HEK293 (cell line): ENCODE results near the gene STK10.

ENCODE experiments used
- CTCF ChIA-PET: fragments of 350-600 bp; formaldehyde crosslinking; extraction: SDS; loops from one replicate; lab custom pipeline; 2021; ENCODE audit warnings: antibody characterized with exemption; lab: Yijun Ruan, JAX
- POLR2A ChIA-PET: fragments of 300-600 bp; formaldehyde crosslinking; extraction: SDS; loops from one replicate; lab custom pipeline; 2020; ENCODE audit warnings: antibody characterized with exemption, inconsistent platforms; lab: Yijun Ruan, JAX
- H3K27ac ChIP-seq: fragments of 200-500 bp; sonication (Bioruptor generic); 2 replicates; pipeline ENCODE4 v1.5.1; 2014; ENCODE audit warnings: low read depth, low read length, control low read depth, inconsistent platforms; ENCODE audit errors: extremely low read depth
- H3K36me3 ChIP-seq, 2 experiments: fragments of 200-500 bp in 1 of 2; sonication (Bioruptor generic) in 1 of 2; 1 replicate in 1 of 2; 2 replicates in 1 of 2; pipeline ENCODE4 v1.5.1; 2014 to 2017; ENCODE audit warnings: inconsistent platforms in 2 of 2, low read length in 2 of 2; ENCODE audit not compliant: control insufficient read depth in 2 of 2, insufficient read depth in 1 of 2
- H3K4me1 ChIP-seq: fragments of 200-500 bp; sonication (Bioruptor generic); 2 replicates; pipeline ENCODE4 v1.5.1; 2014; ENCODE audit warnings: mild to moderate bottlenecking, low read length, inconsistent platforms; ENCODE audit not compliant: control insufficient read depth, insufficient read depth
- H3K4me3 ChIP-seq: 2 replicates; pipeline ENCODE4 v1.5.1; 2011; ENCODE audit warnings: low read depth, mild to moderate bottlenecking, control low read depth, low read length, moderate library complexity
- H3K9me3 ChIP-seq: fragments of 200-500 bp; sonication (Bioruptor generic); 2 replicates; pipeline ENCODE4 v1.5.1; 2014; ENCODE audit warnings: low read depth, low read length, inconsistent platforms; ENCODE audit not compliant: control insufficient read depth, insufficient read depth
- FEZF1 ChIP-seq: fragments of 450-650 bp; formaldehyde crosslinking; IDR thresholded peaks from 2 replicates; pipeline ENCODE4 v1.5.1; 2016; ENCODE audit warnings: missing biosample characterization, missing genetic modification characterization
- GLI2 ChIP-seq: fragments of 450-650 bp; formaldehyde crosslinking; IDR thresholded peaks from 2 replicates; pipeline ENCODE4; 2017; ENCODE audit warnings: missing biosample characterization, missing genetic modification characterization, low read depth, borderline replicate concordance
- GLI4 ChIP-seq: fragments of 450-650 bp; formaldehyde crosslinking; IDR thresholded peaks from 2 replicates; pipeline ENCODE4 v1.5.1; 2016; ENCODE audit warnings: missing biosample characterization, missing genetic modification characterization
- HOXC10 ChIP-seq: sonication (generic); formaldehyde crosslinking; IDR thresholded peaks from 2 replicates; pipeline ENCODE4 v1.8.1; 2023; ENCODE audit warnings: mild to moderate bottlenecking, missing genetic modification reagents
- MYNN ChIP-seq: fragments of 450-650 bp; formaldehyde crosslinking; IDR thresholded peaks from 2 replicates; pipeline ENCODE4 v1.5.1; 2016; ENCODE audit warnings: missing biosample characterization, missing genetic modification characterization, borderline replicate concordance
- MZF1 ChIP-seq: fragments of 450-650 bp; formaldehyde crosslinking; IDR thresholded peaks from 2 replicates; pipeline ENCODE4 v1.5.1; 2017; ENCODE audit warnings: missing biosample characterization, missing genetic modification characterization, borderline replicate concordance
- SETDB1 ChIP-seq: IDR thresholded peaks from one replicate; pipeline ENCODE4 v1.6.1; 2017; ENCODE audit warnings: mild to moderate bottlenecking, low read length, moderate library complexity, mixed read lengths; ENCODE audit not compliant: insufficient read length
- ZBTB1 ChIP-seq: fragments of 450-650 bp; formaldehyde crosslinking; IDR thresholded peaks from 2 replicates; pipeline ENCODE4 v1.5.1; 2016; ENCODE audit warnings: missing biosample characterization, missing genetic modification characterization
- ZNF121 ChIP-seq: fragments of 450-650 bp; formaldehyde crosslinking; IDR thresholded peaks from 2 replicates; pipeline ENCODE4 v1.5.1; 2016; ENCODE audit warnings: missing biosample characterization, missing genetic modification characterization
- ZNF138 ChIP-seq: fragments of 450-650 bp; formaldehyde crosslinking; IDR thresholded peaks from 2 replicates; pipeline ENCODE4 v1.5.1; 2016; ENCODE audit warnings: missing biosample characterization, missing genetic modification characterization, borderline replicate concordance
- ZNF23 ChIP-seq: fragments of 450-650 bp; formaldehyde crosslinking; IDR thresholded peaks from 2 replicates; pipeline ENCODE4 v1.5.1; 2016; ENCODE audit warnings: missing biosample characterization, missing genetic modification characterization, borderline replicate concordance
- ZNF391 ChIP-seq: fragments of 450-650 bp; formaldehyde crosslinking; IDR thresholded peaks from 2 replicates; pipeline ENCODE4 v1.5.1; 2016; ENCODE audit warnings: low read depth, missing biosample characterization, missing genetic modification characterization, borderline replicate concordance
- ZNF473 ChIP-seq: fragments of 450-650 bp; formaldehyde crosslinking; IDR thresholded peaks from 2 replicates; pipeline ENCODE4 v1.5.1; 2017; ENCODE audit warnings: missing biosample characterization, missing genetic modification characterization
- ZNF521 ChIP-seq: fragments of 450-650 bp; formaldehyde crosslinking; IDR thresholded peaks from 2 replicates; pipeline ENCODE4 v1.5.1; 2017; ENCODE audit warnings: missing biosample characterization, mild to moderate bottlenecking, missing genetic modification characterization
- ZNF549 ChIP-seq: fragments of 450-650 bp; IDR thresholded peaks from 2 replicates; pipeline ENCODE4 v1.5.1; 2018; ENCODE audit warnings: missing biosample characterization, missing genetic modification characterization, mild to moderate bottlenecking, inconsistent platforms, moderate library complexity
- ZNF785 ChIP-seq: fragments of 450-650 bp; formaldehyde crosslinking; IDR thresholded peaks from 2 replicates; pipeline ENCODE4 v1.5.1; 2016; ENCODE audit warnings: missing biosample characterization, missing genetic modification characterization
- ZNF791 ChIP-seq: fragments of 450-650 bp; formaldehyde crosslinking; IDR thresholded peaks from 2 replicates; pipeline ENCODE4 v1.5.1; 2016; ENCODE audit warnings: missing biosample characterization, missing genetic modification characterization
- ZSCAN23 ChIP-seq: fragments of 450-650 bp; formaldehyde crosslinking; IDR thresholded peaks from 2 replicates; pipeline ENCODE4 v1.5.1; 2016; ENCODE audit warnings: missing biosample characterization, missing genetic modification characterization
- TF ChIP-seq, protein P1 (sequence below): fragments of 450-650 bp; formaldehyde crosslinking; IDR thresholded peaks from 2 replicates; pipeline ENCODE4 v1.5.1; 2016; ENCODE audit warnings: missing biosample characterization, missing genetic modification characterization
- TF ChIP-seq, protein P2 (sequence below): fragments of 450-650 bp; formaldehyde crosslinking; IDR thresholded peaks from 2 replicates; pipeline ENCODE4 v1.5.1; 2016; ENCODE audit warnings: missing biosample characterization, missing genetic modification characterization, low read depth
- TF ChIP-seq, protein P3 (sequence below): fragments of 450-650 bp; formaldehyde crosslinking; IDR thresholded peaks from 2 replicates; pipeline ENCODE4 v1.5.1; 2016; ENCODE audit warnings: missing biosample characterization, missing genetic modification characterization

STK10 gene

DNA sequence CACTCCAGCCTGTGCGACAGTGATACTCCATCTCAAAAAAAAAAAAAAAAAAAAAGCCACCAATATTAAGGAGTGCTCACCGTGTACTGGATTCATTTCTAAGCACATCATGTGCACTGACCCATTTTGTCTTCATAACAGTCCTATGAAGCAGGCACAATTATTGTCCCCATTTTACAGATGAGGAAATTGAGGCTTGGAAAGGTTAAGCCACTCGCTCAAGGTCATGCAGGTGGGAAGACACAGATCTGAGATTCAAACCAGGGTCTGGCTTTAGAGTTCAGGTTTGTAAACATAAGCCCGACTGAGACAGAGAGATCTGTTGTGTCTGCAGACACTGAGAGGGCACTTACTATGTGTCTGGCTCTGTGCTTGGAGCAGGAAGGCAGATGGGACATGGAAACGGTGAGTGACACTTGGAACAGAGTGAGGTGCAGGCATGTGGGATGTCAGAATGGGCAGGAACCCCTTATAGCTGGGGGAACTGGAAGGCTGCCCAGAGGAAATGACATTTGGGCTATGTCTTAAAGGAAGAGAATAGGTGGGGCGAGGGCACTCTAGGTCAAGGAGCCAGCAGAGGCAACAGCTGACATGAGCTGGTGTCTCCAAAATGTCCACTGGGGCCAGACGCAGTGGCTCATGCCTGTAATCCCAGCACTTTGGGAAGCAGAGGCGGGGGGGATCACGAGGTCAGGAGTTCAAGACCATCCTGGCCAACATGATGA is 69.9 kb downstream of the STK10 start (continued):
- TF ChIP-seq, protein P1, sequence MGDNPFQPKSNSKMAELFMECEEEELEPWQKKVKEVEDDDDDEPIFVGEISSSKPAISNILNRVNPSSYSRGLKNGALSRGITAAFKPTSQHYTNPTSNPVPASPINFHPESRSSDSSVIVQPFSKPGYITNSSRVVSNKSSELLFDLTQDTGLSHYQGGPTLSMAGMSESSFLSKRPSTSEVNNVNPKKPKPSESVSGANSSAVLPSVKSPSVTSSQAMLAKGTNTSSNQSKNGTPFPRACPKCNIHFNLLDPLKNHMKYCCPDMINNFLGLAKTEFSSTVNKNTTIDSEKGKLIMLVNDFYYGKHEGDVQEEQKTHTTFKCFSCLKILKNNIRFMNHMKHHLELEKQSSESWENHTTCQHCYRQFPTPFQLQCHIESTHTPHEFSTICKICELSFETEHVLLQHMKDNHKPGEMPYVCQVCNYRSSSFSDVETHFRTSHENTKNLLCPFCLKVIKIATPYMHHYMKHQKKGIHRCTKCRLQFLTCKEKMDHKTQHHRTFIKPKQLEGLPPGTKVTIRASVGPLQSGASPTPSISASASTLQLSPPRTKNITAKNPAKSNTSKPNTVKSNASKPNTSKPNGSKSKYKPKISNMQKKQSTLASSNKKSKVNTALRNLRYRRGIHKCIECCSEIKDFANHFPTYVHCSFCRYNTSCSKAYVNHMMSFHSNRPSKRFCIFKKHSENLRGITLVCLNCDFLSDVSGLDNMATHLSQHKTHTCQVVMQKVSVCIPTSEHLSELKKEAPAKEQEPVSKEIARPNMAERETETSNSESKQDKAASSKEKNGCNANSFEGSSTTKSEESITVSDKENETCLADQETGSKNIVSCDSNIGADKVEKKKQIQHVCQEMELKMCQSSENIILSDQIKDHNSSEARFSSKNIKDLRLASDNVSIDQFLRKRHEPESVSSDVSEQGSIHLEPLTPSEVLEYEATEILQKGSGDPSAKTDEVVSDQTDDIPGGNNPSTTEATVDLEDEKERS (tag by site-specific recombination): no peak
- TF ChIP-seq SETDB1 (no peak), GLI4 (tag by site-specific recombination) (no peak), ZNF473 (tag by site-specific recombination) (no peak), ZNF785 (tag by site-specific recombination) (no peak), ZNF791 (no peak), ZNF23 (tag by site-specific recombination) (no peak)
- TF ChIP-seq, protein P2, sequence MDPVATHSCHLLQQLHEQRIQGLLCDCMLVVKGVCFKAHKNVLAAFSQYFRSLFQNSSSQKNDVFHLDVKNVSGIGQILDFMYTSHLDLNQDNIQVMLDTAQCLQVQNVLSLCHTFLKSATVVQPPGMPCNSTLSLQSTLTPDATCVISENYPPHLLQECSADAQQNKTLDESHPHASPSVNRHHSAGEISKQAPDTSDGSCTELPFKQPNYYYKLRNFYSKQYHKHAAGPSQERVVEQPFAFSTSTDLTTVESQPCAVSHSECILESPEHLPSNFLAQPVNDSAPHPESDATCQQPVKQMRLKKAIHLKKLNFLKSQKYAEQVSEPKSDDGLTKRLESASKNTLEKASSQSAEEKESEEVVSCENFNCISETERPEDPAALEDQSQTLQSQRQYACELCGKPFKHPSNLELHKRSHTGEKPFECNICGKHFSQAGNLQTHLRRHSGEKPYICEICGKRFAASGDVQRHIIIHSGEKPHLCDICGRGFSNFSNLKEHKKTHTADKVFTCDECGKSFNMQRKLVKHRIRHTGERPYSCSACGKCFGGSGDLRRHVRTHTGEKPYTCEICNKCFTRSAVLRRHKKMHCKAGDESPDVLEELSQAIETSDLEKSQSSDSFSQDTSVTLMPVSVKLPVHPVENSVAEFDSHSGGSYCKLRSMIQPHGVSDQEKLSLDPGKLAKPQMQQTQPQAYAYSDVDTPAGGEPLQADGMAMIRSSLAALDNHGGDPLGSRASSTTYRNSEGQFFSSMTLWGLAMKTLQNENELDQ: no peak

DNA sequence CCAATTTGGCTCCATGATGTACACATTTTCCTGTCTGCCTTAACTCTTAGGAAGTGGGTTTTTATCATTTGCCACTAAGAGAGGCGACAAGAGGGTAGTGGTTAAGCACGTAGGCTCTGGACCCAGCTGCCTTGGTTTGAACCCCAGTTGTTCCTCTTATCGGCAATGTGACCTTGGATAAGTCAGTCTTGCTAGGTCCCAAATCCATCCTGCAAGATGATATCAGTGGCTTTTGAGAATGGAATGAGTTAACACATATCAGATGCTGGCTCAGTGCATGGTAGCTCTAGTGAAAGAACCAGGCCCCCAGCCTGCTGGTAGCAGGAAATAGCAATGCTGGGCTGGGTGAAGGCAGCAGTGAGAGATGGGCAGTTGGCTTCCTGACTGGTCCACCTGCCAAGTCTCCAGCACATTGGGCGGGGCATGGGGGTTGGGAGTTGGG is 72.5 kb downstream of the STK10 start:
- Histone ChIP-seq H3K9me3 (no peaks in the 10 kb centered on the region), H3K36me3 (peaks cover 0 to 8% of the 10 kb centered on the region in 2 experiments; a peak in 2 of 3 replicates), H3K4me1 (peaks cover 16% of the 10 kb centered on the region; the same call in 1 of the 2 replicates), H3K27ac (no peak overlapping the region), H3K4me3 (no peak overlapping the region)
- POLR2A ChIA-PET: no interaction called here
- CTCF ChIA-PET: interaction anchor here (0.6 kb wide), 1 partner anchor 68 kb away, joined by 5 read pairs; no protein-coding TSS in a partner anchor
- TF ChIP-seq ZNF138 (no peak), ZNF391 (tag by site-specific recombination) (no peak), ZNF549 (tag by site-specific recombination) (no peak), GLI2 (tag by site-specific recombination) (no peak), HOXC10 (CRISPR knock-in tag) (no peak), ZSCAN23 (tag by site-specific recombination) (no peak), ZBTB1 (tag by site-specific recombination) (no peak), ZNF121 (tag by site-specific recombination) (no peak), FEZF1 (tag by site-specific recombination) (no peak), ZNF521 (tag by site-specific recombination) (no peak), MYNN (tag by site-specific recombination) (no peak), MZF1 (tag by site-specific recombination) (no peak)
- TF ChIP-seq, protein P3, sequence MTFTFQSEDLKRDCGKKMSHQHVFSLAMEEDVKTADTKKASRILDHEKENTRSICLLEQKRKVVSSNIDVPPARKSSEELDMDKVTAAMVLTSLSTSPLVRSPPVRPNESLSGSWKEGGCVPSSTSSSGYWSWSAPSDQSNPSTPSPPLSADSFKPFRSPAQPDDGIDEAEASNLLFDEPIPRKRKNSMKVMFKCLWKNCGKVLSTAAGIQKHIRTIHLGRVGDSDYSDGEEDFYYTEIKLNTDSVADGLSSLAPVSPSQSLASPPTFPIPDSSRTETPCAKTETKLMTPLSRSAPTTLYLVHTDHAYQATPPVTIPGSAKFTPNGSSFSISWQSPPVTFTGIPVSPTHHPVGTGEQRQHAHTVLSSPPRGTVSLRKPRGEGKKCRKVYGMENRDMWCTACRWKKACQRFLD (tag by site-specific recombination): no peak
- TF ChIP-seq, protein P2: no peak
